ENCODE results near the gene MISFA.

MISFA gene

DNA sequence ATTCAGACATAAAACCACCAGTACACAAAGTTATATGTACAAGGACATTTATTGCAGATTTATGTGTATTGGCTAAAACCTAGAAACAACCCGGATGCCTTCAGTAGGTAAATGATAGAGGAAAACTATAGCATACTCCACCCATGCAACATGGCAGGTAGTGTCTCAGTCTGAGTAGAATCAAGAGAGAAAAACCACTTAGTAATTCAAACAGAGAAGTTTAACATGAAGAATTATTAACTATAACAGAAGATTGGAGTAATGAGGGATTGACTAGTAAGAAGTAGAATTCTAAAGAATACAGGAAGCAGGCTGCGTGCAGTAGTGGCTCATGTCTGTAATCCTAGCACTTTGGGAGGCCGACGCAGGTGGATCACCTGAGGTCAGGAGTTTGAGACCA, 50.8 kb downstream of the MISFA start:
- Histone ChIP-seq H3K27me3 (ENCODE audit: control insufficient read depth, insufficient read depth, low read length) (no peaks in the 10 kb centered on the region), H3K9ac (no peak overlapping the region), H3K36me3 (ENCODE audit: control insufficient read depth, insufficient read depth, low read length) (no peaks in the 10 kb centered on the region), H2AFZ (no peak overlapping the region), H3K4me2 (ENCODE audit: low read length) (no peak overlapping the region), H3K27ac (no peak overlapping the region), H3K4me1 (no peaks in the 10 kb centered on the region), H3K79me2 (no peaks in the 10 kb centered on the region), H3K9me3 (ENCODE audit: control insufficient read depth, low read length) (no peaks in the 10 kb centered on the region), H3K4me3 (ENCODE audit: low read depth, low read length) (no peak overlapping the region)
- TF ChIP-seq, protein P1, sequence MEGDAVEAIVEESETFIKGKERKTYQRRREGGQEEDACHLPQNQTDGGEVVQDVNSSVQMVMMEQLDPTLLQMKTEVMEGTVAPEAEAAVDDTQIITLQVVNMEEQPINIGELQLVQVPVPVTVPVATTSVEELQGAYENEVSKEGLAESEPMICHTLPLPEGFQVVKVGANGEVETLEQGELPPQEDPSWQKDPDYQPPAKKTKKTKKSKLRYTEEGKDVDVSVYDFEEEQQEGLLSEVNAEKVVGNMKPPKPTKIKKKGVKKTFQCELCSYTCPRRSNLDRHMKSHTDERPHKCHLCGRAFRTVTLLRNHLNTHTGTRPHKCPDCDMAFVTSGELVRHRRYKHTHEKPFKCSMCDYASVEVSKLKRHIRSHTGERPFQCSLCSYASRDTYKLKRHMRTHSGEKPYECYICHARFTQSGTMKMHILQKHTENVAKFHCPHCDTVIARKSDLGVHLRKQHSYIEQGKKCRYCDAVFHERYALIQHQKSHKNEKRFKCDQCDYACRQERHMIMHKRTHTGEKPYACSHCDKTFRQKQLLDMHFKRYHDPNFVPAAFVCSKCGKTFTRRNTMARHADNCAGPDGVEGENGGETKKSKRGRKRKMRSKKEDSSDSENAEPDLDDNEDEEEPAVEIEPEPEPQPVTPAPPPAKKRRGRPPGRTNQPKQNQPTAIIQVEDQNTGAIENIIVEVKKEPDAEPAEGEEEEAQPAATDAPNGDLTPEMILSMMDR (IDR thresholded peaks at IDR 0.05), result no peak

DNA sequence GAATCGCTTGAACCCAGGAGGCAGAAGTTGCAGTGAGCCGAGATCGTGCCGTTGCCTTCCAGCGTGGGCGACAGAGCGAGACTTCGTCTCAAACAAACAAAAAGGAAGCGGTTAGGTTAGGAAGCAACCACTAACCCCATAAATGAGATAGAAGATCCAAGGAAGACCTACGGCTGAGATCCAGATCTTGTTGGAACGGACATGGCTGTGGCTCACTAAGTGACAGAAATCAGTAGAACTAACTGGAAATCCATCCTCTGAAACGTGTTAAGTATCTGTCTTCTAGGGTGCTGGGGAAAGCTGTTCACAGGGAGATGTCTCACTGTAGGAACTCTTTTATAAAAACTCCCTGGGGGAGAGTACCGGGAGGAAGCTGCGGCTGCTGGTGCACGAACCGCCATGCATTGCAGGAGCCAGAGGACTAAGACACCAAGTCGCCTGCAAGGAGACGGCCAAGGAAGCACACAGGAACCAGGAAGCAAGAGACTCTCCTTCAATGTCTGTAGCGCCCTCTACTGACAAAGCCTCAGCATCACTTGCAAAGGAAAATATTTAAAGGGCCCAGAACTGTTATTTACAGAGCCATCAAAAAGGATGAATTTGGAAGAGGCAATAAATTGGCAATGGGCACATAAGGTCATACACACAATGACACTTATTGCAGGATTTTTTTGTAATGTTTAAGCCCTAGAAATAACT, 51.4 kb downstream of the MISFA start:
- Histone ChIP-seq H3K36me3 (ENCODE audit: control insufficient read depth, insufficient read depth, low read length) (no peaks in the 10 kb centered on the region), H2AFZ (no peak overlapping the region), H3K4me1 (no peaks in the 10 kb centered on the region), H3K4me2 (ENCODE audit: low read length) (no peak overlapping the region), H3K9me3 (ENCODE audit: control insufficient read depth, low read length) (no peaks in the 10 kb centered on the region), H3K27me3 (ENCODE audit: control insufficient read depth, insufficient read depth, low read length) (no peaks in the 10 kb centered on the region), H3K27ac (no peak overlapping the region), H3K9ac (no peak overlapping the region), H3K4me3 (ENCODE audit: low read depth, low read length) (no peak overlapping the region), H3K79me2 (no peaks in the 10 kb centered on the region)
- TF ChIP-seq, protein P1 (IDR thresholded peaks at IDR 0.05), result no peak

Data from parathyroid adenoma (tissue), 2 donors.